GM21381 (cell line): ENCODE data around the gene TRAFD1.

Source experiments
- ATAC-seq: cut with Tn5 transposase; IDR thresholded peaks from one replicate; pipeline ENCODE4 v1.9.1; 2021; ENCODE audit warnings: mild to moderate bottlenecking, moderate library complexity; ENCODE audit not compliant: unreplicated experiment

TRAFD1 gene

GRCh38 chr12:112198120-112198733 is 72.9 kb downstream of the TRAFD1 start:
- no peak for ATAC-seq

- no peak for ATAC-seq
Observed at GRCh38 chr12:112199136-112199535, 73.8 kb downstream of the TRAFD1 start.
